Thyroid gland (tissue), 4 donors: ENCODE results near the gene UBASH3B.

ENCODE experiments used
- CTCF ChIP-seq, 6 experiments: fragments of 200-600 bp in 3 of 6; fragments of 450-650 bp in 3 of 6; sonication (generic) in 3 of 6; IDR thresholded peaks; one replicate each; pipeline ENCODE4 v1.5.1; 2016 to 2019; ENCODE audit warnings: antibody characterized with exemption in 6 of 6, mild to moderate bottlenecking in 2 of 6, inconsistent platforms in 1 of 6, moderate library complexity in 1 of 6
- POLR2A ChIP-seq, 2 donors: fragments of 450-650 bp; IDR thresholded peaks; one replicate each; pipeline ENCODE4 v1.6.1; 2017; ENCODE audit warnings: antibody characterized with exemption in 2 of 2, mild to moderate bottlenecking in 2 of 2, moderate library complexity in 1 of 2

- TF ChIP-seq CTCF (IDR thresholded peaks at IDR 0.05) (no peak), POLR2A (IDR thresholded peaks at IDR 0.05) (no peak)
Observed at GRCh38 chr11:122682464-122682863, 26.9 kb downstream of the UBASH3B start.
